Measurements from ENCODE around the gene TBK1.
A peak's percentile ranks its signal among the peaks of the same experiment; 100 is the strongest.

TBK1 gene

GRCh38 chr12:64455506-64455905, 3.6 kb downstream of the TBK1 start:
- peaks cover 20% of the 10 kb centered on the region for H3K4me1 ChIP-seq (ENCODE audit: insufficient read depth, low read length)
- H3K4me3 ChIP-seq (ENCODE audit: low read depth in 1 of 2, low read length in 2 of 2) = no peak overlapping the region
- no peaks in the 10 kb centered on the region for H3K27me3 ChIP-seq (ENCODE audit: control insufficient read depth in 1 of 2, insufficient read depth in 2 of 2, low read length in 2 of 2)
- H3K36me3 ChIP-seq (ENCODE audit: insufficient read depth, low read length) = peaks cover 6% of the 10 kb centered on the region
- no peak overlapping the region for H3K9ac ChIP-seq (ENCODE audit: low read length)
- no peaks in the 10 kb centered on the region for H3K9me3 ChIP-seq (ENCODE audit: low read length)
- no peak overlapping the region for H3K27ac ChIP-seq (ENCODE audit: low read depth, low read length)

GRCh38 chr12:64456119-64456518, 4.2 kb downstream of the TBK1 start:
- Histone ChIP-seq H3K36me3 (ENCODE audit: insufficient read depth, low read length) (peaks cover 6% of the 10 kb centered on the region), H3K9me3 (ENCODE audit: low read length) (no peaks in the 10 kb centered on the region), H3K4me1 (ENCODE audit: insufficient read depth, low read length) (peaks cover 16% of the 10 kb centered on the region), H3K27me3 (ENCODE audit: control insufficient read depth in 1 of 2, insufficient read depth in 2 of 2, low read length in 2 of 2) (no peaks in the 10 kb centered on the region), H3K27ac (ENCODE audit: low read depth, low read length) (no peak overlapping the region), H3K9ac (ENCODE audit: low read length) (no peak overlapping the region), H3K4me3 (ENCODE audit: low read depth in 1 of 2, low read length in 2 of 2) (no peak overlapping the region)

GRCh38 chr12:64457032-64457431, 5.1 kb downstream of the TBK1 start:
- Histone ChIP-seq H3K27me3 (ENCODE audit: control insufficient read depth in 1 of 2, insufficient read depth in 2 of 2, low read length in 2 of 2) (no peaks in the 10 kb centered on the region), H3K9ac (ENCODE audit: low read length) (no peak overlapping the region), H3K27ac (ENCODE audit: low read depth, low read length) (no peak overlapping the region), H3K36me3 (ENCODE audit: insufficient read depth, low read length) (peaks cover 6% of the 10 kb centered on the region), H3K4me3 (ENCODE audit: low read depth in 1 of 2, low read length in 2 of 2) (no peak overlapping the region), H3K4me1 (ENCODE audit: insufficient read depth, low read length) (peaks cover 15% of the 10 kb centered on the region), H3K9me3 (ENCODE audit: low read length) (no peaks in the 10 kb centered on the region)

- H3K27me3 ChIP-seq (ENCODE audit: control insufficient read depth in 1 of 2, insufficient read depth in 2 of 2, low read length in 2 of 2) = no peaks in the 10 kb centered on the region
- H3K36me3 ChIP-seq (ENCODE audit: insufficient read depth, low read length) = peaks cover 6% of the 10 kb centered on the region
- no peak overlapping the region for H3K4me3 ChIP-seq (ENCODE audit: low read depth in 1 of 2, low read length in 2 of 2)
- H3K4me1 ChIP-seq (ENCODE audit: insufficient read depth, low read length) = peaks cover 15% of the 10 kb centered on the region
- H3K9me3 ChIP-seq (ENCODE audit: low read length) = no peaks in the 10 kb centered on the region
- H3K9ac ChIP-seq (ENCODE audit: low read length) = no peak overlapping the region
- H3K27ac ChIP-seq (ENCODE audit: low read depth, low read length) = no peak overlapping the region
Measured at GRCh38 chr12:64457466-64457865, 5.5 kb downstream of the TBK1 start.

GRCh38 chr12:64457923-64458322, 6.0 kb downstream of the TBK1 start:
- Histone ChIP-seq H3K27ac (ENCODE audit: low read depth, low read length) (no peak overlapping the region), H3K4me1 (ENCODE audit: insufficient read depth, low read length) (peaks cover 15% of the 10 kb centered on the region), H3K36me3 (ENCODE audit: insufficient read depth, low read length) (peaks cover 6% of the 10 kb centered on the region)

GRCh38 chr12:64459394-64459891, 7.5 kb downstream of the TBK1 start:
- Histone ChIP-seq H3K9ac (ENCODE audit: low read length) (peak overlapping the region; percentile 59), H3K27ac (ENCODE audit: low read depth, low read length) (peak overlapping the region; percentile 44), H3K27me3 (ENCODE audit: control insufficient read depth in 1 of 2, insufficient read depth in 2 of 2, low read length in 2 of 2) (no peaks in the 10 kb centered on the region), H3K36me3 (ENCODE audit: insufficient read depth, low read length) (peaks cover 6% of the 10 kb centered on the region), H3K4me1 (ENCODE audit: insufficient read depth, low read length) (peaks cover 10% of the 10 kb centered on the region), H3K4me3 (ENCODE audit: low read depth in 1 of 2, low read length in 2 of 2) (peak overlapping the region in 1 of 2 donors; percentile 44), H3K9me3 (ENCODE audit: low read length) (no peaks in the 10 kb centered on the region)

More at GRCh38 chr12:64457923-64458322, 6.0 kb downstream of the TBK1 start:
- H3K9ac ChIP-seq (ENCODE audit: low read length) = no peak overlapping the region
- H3K27me3 ChIP-seq (ENCODE audit: control insufficient read depth in 1 of 2, insufficient read depth in 2 of 2, low read length in 2 of 2) = no peaks in the 10 kb centered on the region
- H3K9me3 ChIP-seq (ENCODE audit: low read length) = no peaks in the 10 kb centered on the region
- H3K4me3 ChIP-seq (ENCODE audit: low read depth in 1 of 2, low read length in 2 of 2) = no peak overlapping the region

GRCh38 chr12:64461634-64462414, 9.9 kb downstream of the TBK1 start:
- Histone ChIP-seq H3K36me3 (ENCODE audit: insufficient read depth, low read length) (peaks cover 8% of the 10 kb centered on the region), H3K27ac (ENCODE audit: low read depth, low read length) (no peak overlapping the region), H3K9ac (ENCODE audit: low read length) (no peak overlapping the region), H3K27me3 (ENCODE audit: control insufficient read depth in 1 of 2, insufficient read depth in 2 of 2, low read length in 2 of 2) (no peaks in the 10 kb centered on the region), H3K4me3 (ENCODE audit: low read depth in 1 of 2, low read length in 2 of 2) (no peak overlapping the region), H3K9me3 (ENCODE audit: low read length) (no peaks in the 10 kb centered on the region), H3K4me1 (ENCODE audit: insufficient read depth, low read length) (peaks cover 10% of the 10 kb centered on the region)

- no peak overlapping the region for H3K27ac ChIP-seq (ENCODE audit: low read depth, low read length)
- H3K9ac ChIP-seq (ENCODE audit: low read length) = no peak overlapping the region
- H3K36me3 ChIP-seq (ENCODE audit: insufficient read depth, low read length) = peaks cover 24% of the 10 kb centered on the region
- H3K4me1 ChIP-seq (ENCODE audit: insufficient read depth, low read length) = no peaks in the 10 kb centered on the region
- no peaks in the 10 kb centered on the region for H3K9me3 ChIP-seq (ENCODE audit: low read length)
- H3K4me3 ChIP-seq (ENCODE audit: low read depth in 1 of 2, low read length in 2 of 2) = no peak overlapping the region
- H3K27me3 ChIP-seq (ENCODE audit: control insufficient read depth in 1 of 2, insufficient read depth in 2 of 2, low read length in 2 of 2) = no peaks in the 10 kb centered on the region
Measured at GRCh38 chr12:64466178-64466577, 14.3 kb downstream of the TBK1 start.

GRCh38 chr12:64468966-64469365, 17.0 kb downstream of the TBK1 start:
- Histone ChIP-seq H3K36me3 (ENCODE audit: insufficient read depth, low read length) (peaks cover 32% of the 10 kb centered on the region), H3K4me3 (ENCODE audit: low read depth in 1 of 2, low read length in 2 of 2) (no peak overlapping the region), H3K9me3 (ENCODE audit: low read length) (no peaks in the 10 kb centered on the region), H3K4me1 (ENCODE audit: insufficient read depth, low read length) (no peaks in the 10 kb centered on the region), H3K9ac (ENCODE audit: low read length) (no peak overlapping the region), H3K27me3 (ENCODE audit: control insufficient read depth in 1 of 2, insufficient read depth in 2 of 2, low read length in 2 of 2) (no peaks in the 10 kb centered on the region), H3K27ac (ENCODE audit: low read depth, low read length) (no peak overlapping the region)

GRCh38 chr12:64469455-64470142, 17.7 kb downstream of the TBK1 start:
- Histone ChIP-seq H3K27me3 (ENCODE audit: control insufficient read depth in 1 of 2, insufficient read depth in 2 of 2, low read length in 2 of 2) (no peaks in the 10 kb centered on the region), H3K36me3 (ENCODE audit: insufficient read depth, low read length) (peaks cover 32% of the 10 kb centered on the region), H3K9me3 (ENCODE audit: low read length) (no peaks in the 10 kb centered on the region), H3K9ac (ENCODE audit: low read length) (no peak overlapping the region), H3K4me3 (ENCODE audit: low read depth in 1 of 2, low read length in 2 of 2) (no peak overlapping the region), H3K27ac (ENCODE audit: low read depth, low read length) (no peak overlapping the region), H3K4me1 (ENCODE audit: insufficient read depth, low read length) (no peaks in the 10 kb centered on the region)

GRCh38 chr12:64470495-64470894, 18.6 kb downstream of the TBK1 start:
- Histone ChIP-seq H3K9ac (ENCODE audit: low read length) (no peak overlapping the region), H3K27me3 (ENCODE audit: control insufficient read depth in 1 of 2, insufficient read depth in 2 of 2, low read length in 2 of 2) (no peaks in the 10 kb centered on the region), H3K36me3 (ENCODE audit: insufficient read depth, low read length) (peaks cover 30% of the 10 kb centered on the region), H3K4me1 (ENCODE audit: insufficient read depth, low read length) (no peaks in the 10 kb centered on the region), H3K4me3 (ENCODE audit: low read depth in 1 of 2, low read length in 2 of 2) (no peak overlapping the region), H3K27ac (ENCODE audit: low read depth, low read length) (no peak overlapping the region), H3K9me3 (ENCODE audit: low read length) (no peaks in the 10 kb centered on the region)
